ENCODE data around the gene AGPAT4. TPM values are rescaled to one million over a fixed set of nuclear protein-coding genes. Genes with fewer than 3 reads are reported as not detected.

The AGPAT4 gene
- total and polyA plus RNA-seq, 2 donors (not counting 1 experiment from before 2014, with no cell fraction given) = 4.4 to 6.1 TPM

GRCh38 chr6:161299726-161300125 lies 25.9 kb upstream of the AGPAT4 start:
- TF ChIP-seq EZH2 (IDR thresholded peaks at IDR 0.05; ENCODE audit: borderline replicate concordance, insufficient read depth, low read depth, low read length, poor library complexity, severe bottlenecking) (no peak), CTCF (IDR thresholded peaks at IDR 0.05) (no peak)
- Mint-ChIP-seq H3K9me3 (ENCODE audit: insufficient read depth) (no peaks in the 10 kb centered on the region), H3K4me3 (no peak overlapping the region), H3K27ac (no peak overlapping the region), H3K27me3 (peaks cover 4% of the 10 kb centered on the region), H3K4me1 (no peaks in the 10 kb centered on the region)
- CTCF ChIA-PET = no interaction called here
- no peak for ATAC-seq (ENCODE audit: low read depth)
- Histone ChIP-seq H3K27me3 (replicated peaks in 1 of 4; ENCODE audit: control extremely low read depth in 1 of 4, control insufficient read depth in 3 of 4, insufficient read depth in 4 of 4, low read length in 3 of 4) (no peaks in the 10 kb centered on the region), H3K27ac (ENCODE audit: low read length in 2 of 2) (no peak overlapping the region), H3K4me2 (replicated peaks; ENCODE audit: low read depth, low read length, poor library complexity, severe bottlenecking) (no peak overlapping the region), H3K79me2 (ENCODE audit: control insufficient read depth, insufficient read depth, low read length) (no peaks in the 10 kb centered on the region), H3K9ac (ENCODE audit: low read length) (no peak overlapping the region), H3K36me3 (replicated peaks in 1 of 2; ENCODE audit: control extremely low read depth in 1 of 2, control insufficient read depth in 1 of 2, extremely low read depth in 1 of 2, insufficient read depth in 2 of 2, low read length in 1 of 2) (no peaks in the 10 kb centered on the region), H3K4me1 (ENCODE audit: control insufficient read depth in 2 of 2, insufficient read depth in 2 of 2, low read length in 2 of 2) (no peaks in the 10 kb centered on the region), H3K9me3 (ENCODE audit: control extremely low read depth in 1 of 3, control insufficient read depth in 2 of 3, insufficient read depth in 1 of 3, low read length in 2 of 3) (no peaks in the 10 kb centered on the region), H3K4me3 (ENCODE audit: control extremely low read depth in 1 of 5, extremely low read depth in 1 of 5, insufficient read depth in 1 of 5, low read depth in 2 of 5, low read length in 4 of 5) (no peak overlapping the region), H4K20me1 (ENCODE audit: control insufficient read depth, insufficient read depth, low read length, poor library complexity, severe bottlenecking) (no peaks in the 10 kb centered on the region), H2AFZ (ENCODE audit: insufficient read depth, low read depth, low read length, poor library complexity, severe bottlenecking) (no peak overlapping the region)
- POLR2A ChIA-PET = no interaction called here
- intact Hi-C loops (cut with micrococcal nuclease) = no loop called here
- no CpG with 5 or more reads among the region's 4 CpGs for WGBS (ENCODE audit: insufficient coverage)
- DNase-seq = no peak

- H3K79me2 ChIP-seq (ENCODE audit: control insufficient read depth, insufficient read depth, low read length) = no peaks in the 10 kb centered on the region
- H3K27ac Mint-ChIP-seq = no peak overlapping the region
- ATAC-seq (ENCODE audit: low read depth) = no peak
- no peaks in the 10 kb centered on the region for H3K4me1 Mint-ChIP-seq
- no CpG with 5 or more reads among the region's 1 CpG for WGBS (ENCODE audit: insufficient coverage)
- no peak overlapping the region for H3K27ac ChIP-seq (ENCODE audit: low read length in 2 of 2)
- H3K4me3 ChIP-seq (ENCODE audit: control extremely low read depth in 1 of 5, extremely low read depth in 1 of 5, insufficient read depth in 1 of 5, low read depth in 2 of 5, low read length in 4 of 5) = no peak overlapping the region
- CTCF ChIA-PET = no interaction called here
- DNase-seq = no peak
- H3K4me2 ChIP-seq (replicated peaks; ENCODE audit: low read depth, low read length, poor library complexity, severe bottlenecking) = no peak overlapping the region
- H3K4me1 ChIP-seq (ENCODE audit: control insufficient read depth in 2 of 2, insufficient read depth in 2 of 2, low read length in 2 of 2) = no peaks in the 10 kb centered on the region
- H3K27me3 Mint-ChIP-seq = peaks cover 8% of the 10 kb centered on the region
- H2AFZ ChIP-seq (ENCODE audit: insufficient read depth, low read depth, low read length, poor library complexity, severe bottlenecking) = no peak overlapping the region
- POLR2A ChIA-PET = no interaction called here
- peaks cover 0 to 2% (median 0%) of the 10 kb centered on the region in 3 donors for H3K9me3 ChIP-seq (ENCODE audit: control extremely low read depth in 1 of 3, control insufficient read depth in 2 of 3, insufficient read depth in 1 of 3, low read length in 2 of 3)
- H3K4me3 Mint-ChIP-seq = no peak overlapping the region
- no peaks in the 10 kb centered on the region for H3K9me3 Mint-ChIP-seq (ENCODE audit: insufficient read depth)
- intact Hi-C loops (cut with micrococcal nuclease) = no loop called here
- H4K20me1 ChIP-seq (ENCODE audit: control insufficient read depth, insufficient read depth, low read length, poor library complexity, severe bottlenecking) = no peaks in the 10 kb centered on the region
- H3K36me3 ChIP-seq (replicated peaks in 1 of 2; ENCODE audit: control extremely low read depth in 1 of 2, control insufficient read depth in 1 of 2, extremely low read depth in 1 of 2, insufficient read depth in 2 of 2, low read length in 1 of 2) = no peaks in the 10 kb centered on the region
- H3K9ac ChIP-seq (ENCODE audit: low read length) = no peak overlapping the region
- H3K27me3 ChIP-seq (replicated peaks in 1 of 4; ENCODE audit: control extremely low read depth in 1 of 4, control insufficient read depth in 3 of 4, insufficient read depth in 4 of 4, low read length in 3 of 4) = no peaks in the 10 kb centered on the region
- TF ChIP-seq CTCF (IDR thresholded peaks at IDR 0.05) = no peak
These were observed 21.9 kb upstream of the AGPAT4 start for GRCh38 chr6:161295784-161296183.

Data from B cell (primary cell).